MCF 10A (cell line): ENCODE results near the gene FTCD. TPM values are rescaled to one million over a fixed set of nuclear protein-coding genes. Genes with fewer than 3 reads are reported as not detected.

Experiments
- BruUV-seq: library from RNA; stranded (reverse); fragments of 400-500 nt; replicated peaks from 2 replicates; lab custom pipeline; 2021; lab: Mats Ljungman, UMichigan
- CTCF ChIA-PET: fragments of 300-600 bp; sonication (Branson Sonifier 250); formaldehyde crosslinking; extraction: SDS; loops from one replicate; lab custom pipeline; 2021; ENCODE audit warnings: antibody characterized with exemption, inconsistent platforms; lab: Yijun Ruan, JAX
- POLR2A ChIA-PET: fragments of 300-600, 350-650 bp; sonication (Branson Sonifier 250); formaldehyde crosslinking; extraction: SDS; loops from one replicate; lab custom pipeline; 2020; ENCODE audit warnings: antibody characterized with exemption, inconsistent platforms; lab: Yijun Ruan, JAX
- DNase-seq: peaks from one replicate; pipeline ENCODE4 v3.0.0-alpha.2; 2018; ENCODE audit not compliant: unreplicated experiment
- H3K27ac Mint-ChIP-seq: one replicate; pipeline ENCODE4 v1.8.0; 2022; ENCODE audit warnings: mild to moderate bottlenecking, low read depth, mixed read lengths; ENCODE audit not compliant: unreplicated experiment
- H3K27me3 Mint-ChIP-seq: one replicate; pipeline ENCODE4 v1.8.0; 2022; ENCODE audit warnings: mixed read lengths; ENCODE audit not compliant: insufficient read depth, unreplicated experiment
- H3K36me3 Mint-ChIP-seq: one replicate; pipeline ENCODE4 v1.8.0; 2022; ENCODE audit warnings: mild to moderate bottlenecking, moderate library complexity, mixed read lengths; ENCODE audit not compliant: insufficient read depth, unreplicated experiment
- H3K4me1 Mint-ChIP-seq: one replicate; pipeline ENCODE4 v1.8.0; 2022; ENCODE audit warnings: mixed read lengths; ENCODE audit not compliant: insufficient read depth, unreplicated experiment
- H3K4me3 Mint-ChIP-seq: one replicate; pipeline ENCODE4 v1.8.0; 2022; ENCODE audit warnings: mild to moderate bottlenecking, moderate library complexity, mixed read lengths; ENCODE audit not compliant: unreplicated experiment
- H3K9me3 Mint-ChIP-seq: one replicate; pipeline ENCODE4 v1.8.0; 2022; ENCODE audit warnings: mixed read lengths; ENCODE audit not compliant: unreplicated experiment
- CTCF ChIP-seq: fragments of 200-600 bp; IDR thresholded peaks from one replicate; pipeline ENCODE4 v1.8.0; 2022; ENCODE audit warnings: antibody characterized with exemption, mild to moderate bottlenecking; ENCODE audit not compliant: unreplicated experiment
- intact Hi-C: fragments of 100-400 bp; cut with micrococcal nuclease; formaldehyde crosslinking; loops from 2 replicates; pipeline ENCODE4 v1.14.1; 2022
- total RNA-seq: library from RNA; stranded (reverse); gene quantifications from 2 replicates; pipeline ENCODE4 v1.2.3, GENCODE V29; 2022

The FTCD gene
- total RNA-seq, 1 experiment from 2014 or later, result not detected

GRCh38 chr21:46159841-46160656, 4.7 kb upstream of the FTCD start:
- CTCF ChIA-PET, result interaction anchor here (0.6 to 2.6 kb wide), 3 partner anchors 17 to 69 kb away, joined by 3 to 11 read pairs (median 4); no protein-coding TSS in a partner anchor
- Mint-ChIP-seq H3K9me3 (no peaks in the 10 kb centered on the region), H3K4me3 (no peak overlapping the region), H3K4me1 (peaks cover 5% of the 10 kb centered on the region), H3K36me3 (no peaks in the 10 kb centered on the region), H3K27me3 (no peaks in the 10 kb centered on the region), H3K27ac (no peak overlapping the region)
- BruUV-seq, result no TSS peak
- DNase-seq, result no peak
- intact Hi-C loops, result no loop called here
- TF ChIP-seq CTCF, result no peak
- POLR2A ChIA-PET, result no interaction called here

- Mint-ChIP-seq H3K27ac (no peak overlapping the region), H3K9me3 (no peaks in the 10 kb centered on the region), H3K36me3 (no peaks in the 10 kb centered on the region), H3K27me3 (no peaks in the 10 kb centered on the region), H3K4me3 (no peak overlapping the region), H3K4me1 (peaks cover 5% of the 10 kb centered on the region)
- no peak for DNase-seq
- TF ChIP-seq CTCF, result no peak
- ChIA-PET CTCF (interaction anchor here (0.6 to 2.6 kb wide), 2 partner anchors 16 to 70 kb away, joined by 3 to 11 read pairs; no protein-coding TSS in a partner anchor), POLR2A (no interaction called here)
- no TSS peak for BruUV-seq
- intact Hi-C loops, result no loop called here
These were observed 4.0 kb upstream of the FTCD start for GRCh38 chr21:46159390-46159789.

- peaks cover 5% of the 10 kb centered on the region for H3K4me1 Mint-ChIP-seq
- no peak overlapping the region for H3K4me3 Mint-ChIP-seq
- BruUV-seq, result no TSS peak
- H3K36me3 Mint-ChIP-seq, result no peaks in the 10 kb centered on the region
- intact Hi-C loops, result no loop called here
- no peaks in the 10 kb centered on the region for H3K27me3 Mint-ChIP-seq
- no peak overlapping the region for H3K27ac Mint-ChIP-seq
- TF ChIP-seq CTCF, result no peak
- H3K9me3 Mint-ChIP-seq, result no peaks in the 10 kb centered on the region
- no peak for DNase-seq
- POLR2A ChIA-PET, result interaction anchor here (0.6 kb wide), 1 partner anchor 9 kb away, joined by 4 read pairs; no protein-coding TSS in a partner anchor
- CTCF ChIA-PET, result interaction anchor here (2.6 kb wide), 1 partner anchor 16 kb away, joined by 11 read pairs; no protein-coding TSS in a partner anchor
These were observed 3.4 kb upstream of the FTCD start for GRCh38 chr21:46158666-46159300.

- H3K27ac Mint-ChIP-seq, result no peak overlapping the region
- H3K9me3 Mint-ChIP-seq, result no peaks in the 10 kb centered on the region
- BruUV-seq, result no TSS peak
- CTCF ChIA-PET, result interaction anchor here (0.6 to 2.6 kb wide), 2 partner anchors 14 to 15 kb away, joined by 3 to 11 read pairs; no protein-coding TSS in a partner anchor
- intact Hi-C loops, result no loop called here
- H3K36me3 Mint-ChIP-seq, result no peaks in the 10 kb centered on the region
- no peak overlapping the region for H3K4me3 Mint-ChIP-seq
- POLR2A ChIA-PET, result interaction anchor here (0.6 kb wide), 1 partner anchor 10 kb away, joined by 4 read pairs; no protein-coding TSS in a partner anchor
- no peak for TF ChIP-seq CTCF
- H3K27me3 Mint-ChIP-seq, result no peaks in the 10 kb centered on the region
- no peak for DNase-seq
- H3K4me1 Mint-ChIP-seq, result peaks cover 5% of the 10 kb centered on the region
These were observed 2.6 kb upstream of the FTCD start for GRCh38 chr21:46157987-46158451.
